GM12875 (cell line): ENCODE data around the gene WASF2.

Experiments
- H3K4me3 ChIP-seq: one replicate; pipeline ENCODE4 v1.5.1; 2011; ENCODE audit warnings: low read depth, low read length, control low read depth
- TF ChIP-seq, protein P1 (sequence below): IDR thresholded peaks from 2 replicates; pipeline ENCODE4 v1.5.1; 2011; ENCODE audit warnings: low read depth, mild to moderate bottlenecking, control low read depth, inconsistent platforms, low read length, moderate library complexity, borderline replicate concordance; ENCODE audit not compliant: insufficient read depth

The WASF2 gene

GRCh38 chr1:27399251-27400025 lies 90.5 kb downstream of the WASF2 start:
- TF ChIP-seq, protein P1, sequence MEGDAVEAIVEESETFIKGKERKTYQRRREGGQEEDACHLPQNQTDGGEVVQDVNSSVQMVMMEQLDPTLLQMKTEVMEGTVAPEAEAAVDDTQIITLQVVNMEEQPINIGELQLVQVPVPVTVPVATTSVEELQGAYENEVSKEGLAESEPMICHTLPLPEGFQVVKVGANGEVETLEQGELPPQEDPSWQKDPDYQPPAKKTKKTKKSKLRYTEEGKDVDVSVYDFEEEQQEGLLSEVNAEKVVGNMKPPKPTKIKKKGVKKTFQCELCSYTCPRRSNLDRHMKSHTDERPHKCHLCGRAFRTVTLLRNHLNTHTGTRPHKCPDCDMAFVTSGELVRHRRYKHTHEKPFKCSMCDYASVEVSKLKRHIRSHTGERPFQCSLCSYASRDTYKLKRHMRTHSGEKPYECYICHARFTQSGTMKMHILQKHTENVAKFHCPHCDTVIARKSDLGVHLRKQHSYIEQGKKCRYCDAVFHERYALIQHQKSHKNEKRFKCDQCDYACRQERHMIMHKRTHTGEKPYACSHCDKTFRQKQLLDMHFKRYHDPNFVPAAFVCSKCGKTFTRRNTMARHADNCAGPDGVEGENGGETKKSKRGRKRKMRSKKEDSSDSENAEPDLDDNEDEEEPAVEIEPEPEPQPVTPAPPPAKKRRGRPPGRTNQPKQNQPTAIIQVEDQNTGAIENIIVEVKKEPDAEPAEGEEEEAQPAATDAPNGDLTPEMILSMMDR = no peak
- no peak overlapping the region for H3K4me3 ChIP-seq

DNA sequence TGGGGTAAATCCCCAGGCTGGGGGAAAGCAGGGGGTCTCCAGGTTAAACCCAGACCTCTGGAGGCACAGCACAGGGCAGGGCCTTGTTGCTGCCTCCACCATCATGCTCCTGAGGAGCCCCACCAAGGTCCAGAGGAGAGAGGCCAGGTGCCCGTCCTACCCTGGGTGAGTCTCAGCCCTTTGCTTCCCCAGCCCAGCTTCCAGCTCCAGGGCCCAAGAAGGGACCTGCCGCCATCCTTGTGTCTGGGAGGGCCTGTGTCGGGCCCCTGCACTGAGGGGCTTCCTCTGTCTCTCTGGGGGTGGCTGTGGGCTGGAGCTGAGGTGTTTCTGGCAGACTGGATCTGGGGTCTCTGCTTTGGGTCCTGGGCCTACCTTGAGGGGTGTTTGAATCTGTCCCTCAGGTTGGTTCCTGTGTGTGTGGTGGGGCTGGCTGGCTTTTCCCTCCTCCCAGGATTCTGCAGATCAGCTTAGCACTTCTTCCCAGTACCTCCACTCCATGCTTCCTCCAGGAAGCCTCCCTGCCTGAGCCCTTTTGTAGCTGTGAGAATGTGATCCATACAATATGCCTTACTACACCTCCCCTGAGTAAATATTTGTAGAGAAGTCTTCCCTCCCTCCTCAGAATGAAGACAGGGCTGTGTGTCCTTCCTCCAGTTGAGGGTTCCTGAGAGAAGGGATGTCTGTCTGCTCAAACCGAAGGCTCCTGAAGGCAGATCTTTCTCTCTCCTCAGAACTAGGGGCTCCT lies 91.4 kb downstream of the WASF2 start:
- H3K4me3 ChIP-seq = no peak overlapping the region
- TF ChIP-seq, protein P1 = no peak

GRCh38 chr1:27397749-27398148 lies 92.2 kb downstream of the WASF2 start:
- TF ChIP-seq, protein P1 = no peak
- no peak overlapping the region for H3K4me3 ChIP-seq

- H3K4me3 ChIP-seq = no peak overlapping the region
- TF ChIP-seq, protein P1 = no peak
These were observed 92.9 kb downstream of the WASF2 start for GRCh38 chr1:27397110-27397509.

DNA sequence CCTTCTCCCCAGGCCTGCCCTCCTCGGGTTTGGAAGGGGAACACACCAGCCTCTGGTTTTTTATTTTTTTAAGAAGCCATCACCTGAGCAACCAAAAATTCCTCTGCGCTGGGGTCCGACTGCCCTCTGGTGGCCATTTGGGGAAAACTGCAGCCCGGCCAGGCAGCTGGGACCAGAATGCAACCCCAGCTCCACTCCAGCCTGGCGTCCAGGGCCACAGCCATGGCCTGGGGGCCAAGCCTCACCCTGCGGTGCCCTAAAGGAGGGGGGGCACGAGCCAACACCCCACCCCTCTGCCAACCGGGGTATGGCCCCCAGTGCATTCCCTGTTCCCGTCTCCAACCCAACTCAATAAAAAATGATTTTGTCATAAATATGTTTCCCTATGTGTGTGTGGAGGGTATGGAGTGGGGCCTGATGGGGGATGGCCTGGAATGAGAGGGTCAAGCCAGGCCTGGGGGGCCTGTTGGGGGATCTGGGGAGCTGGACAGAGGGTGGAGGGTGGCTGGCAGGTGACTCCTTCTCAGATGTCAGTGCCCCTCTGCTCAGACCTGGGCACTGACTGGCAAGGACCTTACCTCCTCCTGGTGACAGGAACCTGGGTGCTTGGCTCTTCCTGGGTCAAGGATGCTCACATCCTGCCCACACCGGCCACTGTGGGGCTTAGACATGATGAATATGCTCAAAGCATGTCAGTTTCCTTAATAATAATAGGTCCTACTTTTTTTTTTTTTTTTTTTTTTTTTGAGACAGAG lies 94.3 kb downstream of the WASF2 start:
- TF ChIP-seq, protein P1 = peak; percentile 90

GRCh38 chr1:27394925-27395324 lies 95.0 kb downstream of the WASF2 start:
- no peak overlapping the region for H3K4me3 ChIP-seq

More for the DNA sequence above, 94.3 kb downstream of the WASF2 start:
- H3K4me3 ChIP-seq = no peak overlapping the region

More at GRCh38 chr1:27394925-27395324, 95.0 kb downstream of the WASF2 start:
- TF ChIP-seq, protein P1 = no peak
